GM18507 (cell line): ENCODE measurements around the gene ACTRT2.

Source experiments
- DNase-seq: peaks from one replicate; pipeline ENCODE4 v3.0.0; 2011; ENCODE audit warnings: low read depth; ENCODE audit not compliant: insufficient read length; ENCODE audit errors: extremely low spot score
- FAIRE-seq: peaks from 2 replicates; lab custom pipeline; 2011; peaks lifted over from hg19 to GRCh38; lab: Jason Lieb, UNC

The ACTRT2 gene

DNA sequence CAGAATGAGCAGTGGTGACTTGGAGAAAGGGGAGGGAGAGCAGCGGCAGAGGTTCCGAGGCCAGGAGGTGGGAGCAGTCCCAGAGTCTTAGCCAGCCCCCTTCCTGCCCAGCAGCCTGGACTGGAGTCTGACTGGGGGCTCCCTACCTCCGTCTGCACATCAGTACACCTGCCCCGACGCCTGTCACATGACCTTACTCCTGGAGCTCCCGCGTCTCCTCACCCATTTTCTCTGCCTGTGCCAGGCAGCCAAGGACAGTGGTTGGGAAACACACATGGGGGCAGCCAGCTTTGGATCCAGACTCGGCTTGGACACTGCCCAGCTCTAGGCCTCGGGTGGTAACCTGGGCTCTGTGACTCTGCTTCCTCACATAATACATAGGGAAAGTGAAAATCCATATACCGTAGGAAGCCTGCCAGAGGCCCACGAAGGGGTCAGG is 16.9 kb downstream of the ACTRT2 start:
- FAIRE-seq (no peak), DNase-seq (no peak)

DNA sequence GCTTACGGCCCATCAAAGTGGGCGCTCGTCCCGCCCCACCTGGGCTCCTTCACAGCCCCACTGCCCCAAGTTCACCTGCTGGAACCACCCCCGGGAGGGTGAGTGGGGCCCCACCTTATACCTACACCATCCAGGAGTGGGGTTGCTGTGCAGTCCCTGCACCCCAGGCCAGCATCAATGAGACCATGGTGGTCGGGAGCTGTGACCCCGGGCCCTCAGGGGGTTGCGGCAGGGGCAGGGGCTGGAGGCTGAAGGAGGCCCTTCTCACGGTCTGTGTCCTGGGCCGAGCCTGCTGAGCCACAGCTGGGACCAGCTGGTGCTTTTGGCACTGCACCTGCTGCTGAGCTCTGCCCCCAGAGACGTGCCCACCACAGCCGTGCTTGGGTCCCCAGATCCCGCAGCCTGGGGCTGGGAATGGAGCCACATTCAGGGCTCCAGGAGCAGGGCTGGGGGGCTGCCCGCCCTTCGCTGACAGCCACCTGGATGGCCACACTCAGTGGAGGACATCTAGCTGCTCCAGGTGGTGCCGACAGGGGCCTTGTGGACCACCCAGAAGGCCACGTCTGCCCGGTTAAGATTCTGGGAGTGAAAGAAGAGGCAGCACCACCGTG is 17.4 kb downstream of the ACTRT2 start:
- no peak for FAIRE-seq
- no peak for DNase-seq

DNA sequence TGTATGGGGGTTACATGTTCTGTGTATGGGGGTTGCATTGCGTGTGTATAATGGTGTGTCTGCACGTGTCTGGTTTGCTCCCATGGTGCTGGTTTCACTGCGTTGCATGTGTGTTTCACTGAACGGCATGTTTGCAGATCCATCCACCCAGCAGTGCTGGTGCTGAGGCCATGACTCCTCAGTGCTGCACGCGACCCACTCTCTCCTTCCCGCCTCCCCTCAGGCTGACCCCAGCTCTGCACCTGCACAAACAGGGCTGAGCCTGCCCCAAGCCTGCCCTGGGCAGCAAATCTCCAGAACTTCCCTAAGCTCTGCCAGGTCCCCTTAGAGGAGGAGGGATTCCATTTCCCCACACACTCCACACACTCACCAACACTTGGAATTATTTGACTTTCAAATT is 18.7 kb downstream of the ACTRT2 start:
- FAIRE-seq, result no peak

GRCh38 chr1:3042481-3042880 is 21.2 kb downstream of the ACTRT2 start:
- FAIRE-seq (no peak), DNase-seq (no peak)

More for the DNA sequence above, 18.7 kb downstream of the ACTRT2 start:
- no peak for DNase-seq

DNA sequence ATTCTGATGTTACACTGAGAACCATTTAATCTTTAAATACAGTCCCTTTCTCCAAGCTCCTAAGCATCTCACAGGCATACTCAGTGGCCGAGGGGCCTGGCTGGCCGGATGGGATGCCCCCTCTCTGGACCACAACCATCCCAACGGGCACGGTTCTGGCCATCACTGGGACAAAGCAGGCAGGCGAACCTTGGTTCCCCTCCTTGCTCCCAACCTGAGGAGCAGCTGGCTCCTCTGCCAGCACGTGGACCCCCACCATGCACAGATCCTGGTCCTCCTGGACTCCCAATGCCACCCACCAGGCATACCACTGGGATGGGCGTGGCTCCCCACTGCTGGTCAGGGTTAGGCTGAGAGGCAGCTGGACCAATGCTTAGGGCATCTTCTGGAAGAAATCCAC is 27.9 kb downstream of the ACTRT2 start:
- no peak for FAIRE-seq
- DNase-seq, result no peak

DNA sequence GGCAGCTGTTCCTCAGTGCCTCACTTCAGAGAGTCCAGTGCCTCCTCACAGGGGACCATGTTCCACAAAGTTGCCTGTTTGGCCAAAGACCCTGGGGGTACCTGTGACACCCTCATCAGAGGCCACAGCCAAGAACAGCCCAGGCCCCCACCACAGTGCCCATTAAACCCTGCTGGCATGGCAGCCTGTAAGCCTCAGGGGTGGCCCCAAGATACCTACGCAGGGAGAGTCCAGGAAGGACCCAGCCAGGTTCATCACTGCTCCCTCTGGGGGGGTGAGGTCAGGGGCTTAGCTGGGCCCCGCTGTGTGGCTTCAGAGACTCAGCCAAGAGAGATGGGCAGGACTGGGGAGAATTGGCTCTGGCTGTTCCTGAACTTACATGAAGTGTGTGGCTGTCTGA is 28.6 kb downstream of the ACTRT2 start:
- DNase-seq (no peak), FAIRE-seq (no peak)

- FAIRE-seq (no peak), DNase-seq (no peak)
These were observed 29.3 kb downstream of the ACTRT2 start for GRCh38 chr1:3050603-3051002.

DNA sequence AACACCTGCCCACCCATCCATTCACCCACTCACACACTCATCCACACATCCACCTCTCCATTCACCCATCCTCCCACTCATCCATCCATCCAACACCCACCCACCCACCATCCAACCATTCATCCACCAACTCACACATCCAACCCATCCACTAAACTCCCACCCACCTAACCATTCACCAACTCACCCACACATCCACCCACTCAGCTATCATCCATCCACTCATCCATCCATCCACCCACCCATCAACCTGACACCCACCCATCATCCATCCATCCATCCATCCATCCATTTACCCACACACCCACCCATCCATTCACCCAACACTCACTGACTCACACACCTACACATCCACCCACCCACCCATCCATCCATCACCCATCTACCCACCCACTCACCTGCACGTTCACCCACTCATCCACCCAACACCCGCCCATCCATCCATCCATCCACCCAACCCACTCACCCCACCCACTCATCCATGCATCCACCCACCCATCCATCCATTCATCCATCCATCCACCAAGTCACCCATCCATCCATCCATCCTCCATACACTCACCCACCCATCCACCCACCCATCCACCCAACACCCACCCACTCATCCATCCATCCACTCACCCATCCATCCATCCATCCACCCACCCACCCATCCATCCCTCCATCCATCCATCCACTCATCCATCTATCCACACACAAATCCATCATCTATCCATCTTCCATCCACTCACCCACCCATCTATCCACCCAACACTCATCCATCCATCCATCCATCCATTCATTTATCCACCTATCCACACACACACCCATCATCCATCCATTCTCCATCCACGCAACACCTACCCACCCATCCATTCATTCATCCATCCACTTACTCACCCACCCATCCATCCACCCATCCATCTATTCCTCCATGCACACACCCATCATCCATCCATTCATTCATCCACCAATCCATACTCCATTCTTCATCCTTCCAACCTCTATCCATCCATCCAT is 30.3 kb downstream of the ACTRT2 start:
- FAIRE-seq, result no peak

DNA sequence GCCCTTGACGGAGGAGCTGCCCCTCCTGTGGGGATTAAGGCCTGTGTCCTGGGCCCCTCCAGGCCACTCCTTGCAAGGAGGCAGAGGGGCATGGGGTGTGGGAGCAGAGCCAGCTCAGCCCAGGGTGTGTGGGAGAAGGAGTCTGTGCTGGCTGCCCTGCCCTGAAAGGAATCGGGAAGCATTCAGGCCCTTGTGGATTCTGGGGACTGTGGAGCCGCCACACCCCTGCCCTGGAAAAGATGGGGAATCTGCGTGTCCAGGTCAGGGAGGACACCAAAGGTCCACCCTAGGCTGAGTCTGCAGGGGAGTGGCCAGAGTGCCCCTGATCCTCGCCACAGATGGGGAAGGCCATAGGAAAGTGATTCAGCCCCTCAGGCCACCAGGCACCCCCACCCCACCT is 31.2 kb downstream of the ACTRT2 start:
- no peak for DNase-seq

More for the DNA sequence above, 30.3 kb downstream of the ACTRT2 start:
- DNase-seq, result no peak

GRCh38 chr1:3053366-3053980 is 32.2 kb downstream of the ACTRT2 start:
- DNase-seq, result no peak
- FAIRE-seq, result no peak

More for the DNA sequence above, 31.2 kb downstream of the ACTRT2 start:
- no peak for FAIRE-seq

DNA sequence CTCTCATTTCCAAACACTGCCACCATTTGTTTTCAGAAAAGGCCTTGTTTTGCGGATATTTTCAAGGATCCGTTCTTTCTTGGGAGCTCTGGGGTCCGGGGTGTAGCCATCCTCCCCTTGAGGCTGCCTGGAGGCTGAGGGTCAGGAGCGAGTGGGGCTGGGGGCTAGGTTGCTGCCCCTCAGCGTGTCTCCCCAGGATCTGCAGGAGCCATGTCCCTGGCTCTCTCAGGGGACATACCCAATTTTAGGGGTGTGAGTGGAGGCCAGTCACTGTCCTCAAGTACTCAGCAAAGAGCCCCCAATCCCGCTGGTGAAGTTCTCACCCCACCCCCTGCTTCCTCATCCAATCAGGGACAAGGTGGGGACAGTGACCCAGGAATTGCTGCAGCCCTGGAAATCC is 32.7 kb downstream of the ACTRT2 start:
- no peak for DNase-seq
- FAIRE-seq, result no peak

GRCh38 chr1:3054474-3054873 is 33.2 kb downstream of the ACTRT2 start:
- no peak for FAIRE-seq
- DNase-seq, result no peak

GRCh38 chr1:3055051-3055450 is 33.8 kb downstream of the ACTRT2 start:
- no peak for DNase-seq
- no peak for FAIRE-seq

DNA sequence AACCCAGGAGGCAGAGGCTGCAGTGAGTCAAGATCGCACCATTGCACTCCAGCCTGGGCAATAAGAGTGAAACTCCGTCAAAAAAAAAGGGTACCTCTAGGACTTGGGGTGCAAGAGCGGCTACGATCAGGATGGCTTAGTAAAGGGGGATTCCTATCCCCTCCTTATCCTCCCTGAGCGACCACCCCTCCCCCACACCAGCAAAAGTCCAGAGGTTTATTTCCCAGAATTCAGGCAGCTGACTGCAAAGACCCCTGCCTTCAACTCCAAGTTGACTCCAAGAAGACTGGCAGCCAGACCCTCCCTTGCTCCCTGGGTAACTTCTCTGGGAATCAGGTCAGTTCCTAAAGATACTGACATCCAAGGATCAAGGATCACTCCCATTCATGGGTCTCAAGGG is 35.4 kb downstream of the ACTRT2 start:
- DNase-seq (no peak), FAIRE-seq (no peak)

DNA sequence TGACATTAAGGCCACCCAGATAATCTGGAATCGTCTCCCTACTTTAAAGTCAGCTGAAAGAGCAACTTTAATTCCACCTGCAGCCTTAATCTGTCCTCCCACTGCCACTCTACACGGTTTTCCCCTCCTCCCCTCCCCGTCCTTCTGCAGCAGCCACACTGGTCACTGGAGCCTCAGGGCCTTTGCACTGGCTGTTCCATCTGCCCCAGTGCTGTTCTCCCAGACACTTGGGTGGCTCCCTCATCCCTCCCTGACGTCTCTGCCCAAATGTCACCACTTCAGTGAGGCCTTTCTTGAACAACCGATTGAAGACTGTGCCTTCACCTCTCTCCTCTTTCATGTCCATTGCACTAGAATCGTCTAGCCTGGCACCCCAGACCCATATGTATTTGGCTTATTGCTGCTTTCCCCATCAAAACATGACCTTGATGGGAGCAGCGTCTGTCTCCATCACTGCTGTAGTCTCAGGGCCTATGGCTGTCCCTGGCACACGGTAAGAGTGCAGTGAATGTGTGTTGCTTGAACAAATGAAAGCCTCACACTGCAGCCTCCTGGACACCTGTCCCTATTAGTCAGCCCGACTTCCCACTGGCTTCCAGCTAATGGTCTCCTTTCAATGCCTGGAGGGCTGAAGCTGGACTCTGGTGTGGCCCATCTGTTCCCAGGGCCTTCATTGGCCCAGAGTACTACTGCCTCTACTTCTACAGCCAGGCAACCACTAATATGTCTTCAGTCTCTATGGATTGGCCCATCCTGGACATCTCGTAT is 37.2 kb downstream of the ACTRT2 start:
- FAIRE-seq (no peak), DNase-seq (no peak)

DNA sequence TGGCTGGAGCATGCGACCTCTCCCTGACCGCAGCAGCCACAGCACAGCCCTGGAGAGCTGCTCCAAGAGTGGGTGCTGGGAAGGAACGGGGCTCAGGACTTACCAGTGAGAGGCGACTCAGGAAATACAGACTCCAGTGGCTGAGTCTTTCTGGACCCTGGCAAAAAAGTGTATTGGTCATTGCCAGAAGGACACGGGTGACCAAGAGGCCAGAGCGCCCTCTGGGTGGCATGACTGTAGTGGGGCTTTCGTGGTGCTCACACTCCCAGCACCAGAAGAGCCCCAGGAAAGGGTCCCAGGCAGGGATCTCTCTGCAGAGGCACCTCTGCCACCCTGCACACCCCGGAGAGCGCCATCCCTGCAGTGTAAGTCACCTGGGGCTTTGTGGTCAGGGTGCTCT is 38.9 kb downstream of the ACTRT2 start:
- DNase-seq (no peak), FAIRE-seq (no peak)

DNA sequence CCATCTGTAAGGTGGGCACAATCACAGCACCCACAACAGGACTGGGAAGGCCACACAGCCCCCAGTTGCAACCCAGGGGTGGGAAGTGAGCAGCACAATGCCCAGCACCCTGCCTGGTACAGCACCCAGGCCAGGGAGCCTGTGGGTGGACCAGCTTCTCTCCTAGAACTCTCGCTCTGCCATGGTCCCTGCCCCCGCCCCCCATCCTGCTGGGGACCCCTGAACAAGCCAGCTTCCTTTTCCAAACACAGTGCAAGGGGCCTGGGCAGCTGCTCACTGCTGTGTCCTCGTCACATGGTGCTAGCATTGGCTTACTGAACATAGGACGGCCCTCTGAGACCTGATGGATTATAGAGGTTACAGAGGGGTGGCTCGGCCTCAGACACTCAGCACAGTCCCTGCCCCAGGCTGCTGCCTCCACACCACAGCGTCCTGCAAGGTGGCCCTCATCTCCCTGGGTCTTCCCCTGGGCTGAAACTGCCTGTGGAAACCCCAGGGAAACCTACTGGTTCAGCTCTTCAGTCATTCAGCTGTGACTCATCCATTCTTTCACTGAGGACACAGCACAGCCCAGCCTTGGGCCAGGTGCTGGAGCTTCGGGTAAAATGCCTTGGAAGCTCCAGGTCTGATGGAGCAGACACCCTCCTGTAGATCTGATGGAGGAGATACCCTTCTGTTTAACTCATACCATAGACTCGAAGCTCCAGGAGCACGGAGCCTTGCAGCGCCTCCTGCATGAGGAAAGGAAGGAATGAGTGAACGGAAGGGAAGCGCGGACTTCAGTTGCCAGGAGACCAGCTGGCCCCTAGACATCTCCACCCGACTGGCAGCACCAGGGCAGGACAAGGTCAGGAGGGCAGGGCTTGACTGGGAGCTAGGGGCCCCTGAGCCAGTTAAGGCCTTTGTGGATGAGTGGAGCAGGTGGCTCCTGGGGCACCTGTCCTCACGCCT is 39.6 kb downstream of the ACTRT2 start:
- no peak for FAIRE-seq
- no peak for DNase-seq

GRCh38 chr1:3061566-3061965 is 40.3 kb downstream of the ACTRT2 start:
- no peak for FAIRE-seq

More at GRCh38 chr1:3061566-3061965, 40.3 kb downstream of the ACTRT2 start:
- no peak for DNase-seq
